GM23338 (cell line): ENCODE measurements around the gene SMG7. TPM values are rescaled to one million over a fixed set of nuclear protein-coding genes. Genes with fewer than 3 reads are reported as not detected.

Experiments used
- ATAC-seq: fragments of 200-7000 bp; cut with Tn5 transposase; 3 replicates; pipeline ENCODE4 v1.9.1; 2020
- DNase-seq: peaks from one replicate; pipeline ENCODE4 v3.0.0-alpha.2; 2015; ENCODE audit warnings: low spot score
- H2AFZ ChIP-seq: fragments of 200-600 bp; sonication (generic); 2 replicates; pipeline ENCODE4 v1.8.0; 2016; ENCODE audit warnings: antibody characterized with exemption, mild to moderate bottlenecking, moderate library complexity
- H3F3A ChIP-seq: fragments of 200-600 bp; sonication (generic); replicated peaks from 2 replicates; pipeline ENCODE4 v1.8.0; 2017; ENCODE audit warnings: antibody characterized with exemption, mixed run types, low read depth
- H3K27ac ChIP-seq: fragments of 200-600 bp; sonication (generic); 2 replicates; pipeline ENCODE4 v1.6.1; 2016; ENCODE audit warnings: low read depth
- H3K27me3 ChIP-seq: fragments of 200-600 bp; sonication (generic); 2 replicates; pipeline ENCODE4 v1.8.0; 2016; ENCODE audit warnings: mild to moderate bottlenecking, mixed run types, moderate library complexity; ENCODE audit not compliant: insufficient read depth
- H3K36me3 ChIP-seq: fragments of 200-600 bp; sonication (generic); 2 replicates; pipeline ENCODE4 v1.8.0; 2016; ENCODE audit warnings: mild to moderate bottlenecking; ENCODE audit not compliant: insufficient read depth
- H3K4me1 ChIP-seq: fragments of 200-600 bp; sonication (generic); 2 replicates; pipeline ENCODE4 v1.8.0; 2016; ENCODE audit warnings: mild to moderate bottlenecking, moderate library complexity; ENCODE audit not compliant: insufficient read depth
- H3K4me2 ChIP-seq: fragments of 200-600 bp; sonication (generic); 2 replicates; pipeline ENCODE4 v1.7.1; 2017; ENCODE audit warnings: mixed run types
- H3K4me3 ChIP-seq: fragments of 200-600 bp; sonication (generic); 2 replicates; pipeline ENCODE4 v1.6.1; 2016; ENCODE audit warnings: mixed run types
- H3K79me2 ChIP-seq: fragments of 200-600 bp; sonication (generic); replicated peaks from 2 replicates; pipeline ENCODE4 v1.8.0; 2017; ENCODE audit warnings: mild to moderate bottlenecking; ENCODE audit not compliant: insufficient read depth
- H3K9me2 ChIP-seq: fragments of 200-600 bp; sonication (generic); 2 replicates; pipeline ENCODE4 v1.8.0; 2017; ENCODE audit not compliant: insufficient read depth
- H4K20me1 ChIP-seq: fragments of 200-600 bp; sonication (generic); replicated peaks from 2 replicates; pipeline ENCODE4 v1.8.0; 2017; ENCODE audit warnings: mild to moderate bottlenecking; ENCODE audit not compliant: insufficient read depth
- H3K27ac Mint-ChIP-seq: 2 replicates; pipeline ENCODE4 v1.8.0; 2020; ENCODE audit warnings: inconsistent platforms, mild to moderate bottlenecking, moderate library complexity, mixed read lengths
- H3K27me3 Mint-ChIP-seq: 3 replicates; pipeline ENCODE4 v1.8.0; 2022; ENCODE audit warnings: low read depth, mild to moderate bottlenecking, moderate library complexity, mixed read lengths, inconsistent platforms; ENCODE audit not compliant: insufficient read depth, poor library complexity
- H3K36me3 Mint-ChIP-seq: 3 replicates; pipeline ENCODE4 v1.8.0; 2021; ENCODE audit warnings: low read depth, mild to moderate bottlenecking, inconsistent platforms, moderate library complexity, mixed read lengths
- H3K4me1 Mint-ChIP-seq: 3 replicates; pipeline ENCODE4 v1.8.0; 2020; ENCODE audit warnings: mild to moderate bottlenecking, inconsistent platforms, mixed read lengths
- H3K4me3 Mint-ChIP-seq: 3 replicates; pipeline ENCODE4 v1.8.0; 2021; ENCODE audit warnings: moderate library complexity, mild to moderate bottlenecking, inconsistent platforms, mixed read lengths
- H3K9me3 Mint-ChIP-seq: 3 replicates; pipeline ENCODE4 v1.8.0; 2020; ENCODE audit warnings: moderate library complexity, mild to moderate bottlenecking, inconsistent platforms, mixed read lengths
- CREB1 ChIP-seq: fragments of 250-450 bp; sonication (Bioruptor Pico); IDR thresholded peaks from 2 replicates; pipeline ENCODE4 v1.5.0; 2020; ENCODE audit warnings: low read depth, mild to moderate bottlenecking, moderate library complexity
- EZH2 ChIP-seq: fragments of 200-600 bp; sonication (generic); IDR thresholded peaks from one replicate; pipeline ENCODE4 v1.8.0; 2017; ENCODE audit warnings: antibody characterized with exemption, mild to moderate bottlenecking, low read depth; ENCODE audit not compliant: unreplicated experiment
- EZH2phosphoT487 ChIP-seq: fragments of 200-600 bp; sonication (generic); IDR thresholded peaks from one replicate; pipeline ENCODE4 v1.8.1; 2018; ENCODE audit warnings: antibody characterized with exemption; ENCODE audit not compliant: unreplicated experiment
- JUNB ChIP-seq: IDR thresholded peaks from one replicate; pipeline ENCODE4 v1.6.1; 2016; ENCODE audit warnings: antibody characterized with exemption; ENCODE audit not compliant: unreplicated experiment
- NANOG ChIP-seq: IDR thresholded peaks from 2 replicates; pipeline ENCODE4 v1.6.1; 2016; ENCODE audit warnings: antibody characterized with exemption, borderline replicate concordance
- POLR2AphosphoS5 ChIP-seq: IDR thresholded peaks from 2 replicates; pipeline ENCODE4 v1.6.1; 2016; ENCODE audit warnings: antibody characterized with exemption, low read depth
- STAT1 ChIP-seq: IDR thresholded peaks from one replicate; pipeline ENCODE4 v1.6.1; 2016; ENCODE audit warnings: antibody characterized with exemption; ENCODE audit not compliant: unreplicated experiment
- ZNF114 ChIP-seq: fragments of 250-450 bp; sonication (Bioruptor Pico); IDR thresholded peaks from 2 replicates; pipeline ENCODE4 v1.5.0; 2020; ENCODE audit warnings: mild to moderate bottlenecking, moderate library complexity
- polyA plus RNA-seq: library from polyadenylated mRNA; unstranded; fragments of >200 nt; fragmentation: Nextera tagmentation; extraction: Ambion mirVana; gene quantifications from 2 replicates; pipeline ENCODE4 v1.2.1, GENCODE V29; 2016
- total RNA-seq: library from RNA; depleted of rRNA; stranded (reverse); fragments of >200 nt; shearing (Covaris generic); gene quantifications from 2 replicates; pipeline ENCODE4 v1.2.3, GENCODE V29; 2014
- TF ChIP-seq, protein P1 (sequence below), 2 experiments: fragments of 200-600 bp in 1 of 2; sonication (generic) in 1 of 2; conservative IDR thresholded peaks; 2 replicates each; pipeline versions ENCODE4 v1.5.1 to v1.6.1; 2016 to 2017; ENCODE audit warnings: antibody characterized with exemption in 2 of 2, low read depth in 2 of 2, mild to moderate bottlenecking in 2 of 2, moderate library complexity in 1 of 2
- TF ChIP-seq, protein P2 (sequence below): IDR thresholded peaks from one replicate; pipeline ENCODE4 v1.6.1; 2018; ENCODE audit warnings: antibody characterized with exemption; ENCODE audit not compliant: unreplicated experiment

The SMG7 gene
- total and polyA plus RNA-seq, 2 experiments from 2014 or later: 33.0 to 79.4 TPM

DNA sequence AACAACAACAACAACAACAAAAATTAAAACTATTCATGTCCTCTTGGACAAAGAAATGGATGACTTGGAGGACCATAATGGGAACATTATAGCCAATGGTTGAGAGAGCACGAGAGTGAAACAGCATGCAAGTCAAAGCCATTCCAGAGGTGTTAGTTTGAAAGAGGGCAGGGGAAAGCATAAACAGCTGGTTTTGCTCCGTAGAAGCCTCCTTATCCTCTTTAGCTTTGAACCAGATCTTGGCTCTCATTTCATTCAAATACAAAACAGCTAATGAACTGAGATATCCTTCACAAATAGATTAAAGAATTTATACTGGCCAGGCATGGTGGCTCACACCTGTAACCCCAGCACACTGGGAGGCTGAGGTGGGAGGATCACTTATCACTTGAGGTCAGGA is 8.7 kb upstream of the SMG7 start:
- ATAC-seq: no peak
- Histone ChIP-seq H3K4me3 (no peak overlapping the region), H3K4me2 (no peak overlapping the region), H3K36me3 (no peaks in the 10 kb centered on the region), H3K4me1 (peaks cover 27% of the 10 kb centered on the region), H2AFZ (0 out of 2 replicates have a peak overlapping the region, but pooled peaks have one; percentile 25), H3K79me2 (no peaks in the 10 kb centered on the region), H3K9me2 (0 out of 2 replicates have a peak, but pooled peaks cover 4% of the 10 kb centered on the region), H3K27me3 (no peaks in the 10 kb centered on the region), H3F3A (no peaks in the 10 kb centered on the region), H3K27ac (no peak overlapping the region), H4K20me1 (no peaks in the 10 kb centered on the region)
- DNase-seq: no peak
- no peak for TF ChIP-seq POLR2AphosphoS5
- TF ChIP-seq STAT1: no peak
- TF ChIP-seq CREB1 (CRISPR knock-in tag): no peak
- TF ChIP-seq, protein P1, sequence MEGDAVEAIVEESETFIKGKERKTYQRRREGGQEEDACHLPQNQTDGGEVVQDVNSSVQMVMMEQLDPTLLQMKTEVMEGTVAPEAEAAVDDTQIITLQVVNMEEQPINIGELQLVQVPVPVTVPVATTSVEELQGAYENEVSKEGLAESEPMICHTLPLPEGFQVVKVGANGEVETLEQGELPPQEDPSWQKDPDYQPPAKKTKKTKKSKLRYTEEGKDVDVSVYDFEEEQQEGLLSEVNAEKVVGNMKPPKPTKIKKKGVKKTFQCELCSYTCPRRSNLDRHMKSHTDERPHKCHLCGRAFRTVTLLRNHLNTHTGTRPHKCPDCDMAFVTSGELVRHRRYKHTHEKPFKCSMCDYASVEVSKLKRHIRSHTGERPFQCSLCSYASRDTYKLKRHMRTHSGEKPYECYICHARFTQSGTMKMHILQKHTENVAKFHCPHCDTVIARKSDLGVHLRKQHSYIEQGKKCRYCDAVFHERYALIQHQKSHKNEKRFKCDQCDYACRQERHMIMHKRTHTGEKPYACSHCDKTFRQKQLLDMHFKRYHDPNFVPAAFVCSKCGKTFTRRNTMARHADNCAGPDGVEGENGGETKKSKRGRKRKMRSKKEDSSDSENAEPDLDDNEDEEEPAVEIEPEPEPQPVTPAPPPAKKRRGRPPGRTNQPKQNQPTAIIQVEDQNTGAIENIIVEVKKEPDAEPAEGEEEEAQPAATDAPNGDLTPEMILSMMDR (conservative IDR thresholded peaks at IDR 0.05; ENCODE audit: low read depth in 2 of 2): no peak
- no peak for TF ChIP-seq EZH2phosphoT487
- TF ChIP-seq JUNB: no peak
- TF ChIP-seq EZH2: no peak
- no peak for TF ChIP-seq NANOG
- no peak for TF ChIP-seq ZNF114 (CRISPR knock-in tag)
- TF ChIP-seq, protein P2, sequence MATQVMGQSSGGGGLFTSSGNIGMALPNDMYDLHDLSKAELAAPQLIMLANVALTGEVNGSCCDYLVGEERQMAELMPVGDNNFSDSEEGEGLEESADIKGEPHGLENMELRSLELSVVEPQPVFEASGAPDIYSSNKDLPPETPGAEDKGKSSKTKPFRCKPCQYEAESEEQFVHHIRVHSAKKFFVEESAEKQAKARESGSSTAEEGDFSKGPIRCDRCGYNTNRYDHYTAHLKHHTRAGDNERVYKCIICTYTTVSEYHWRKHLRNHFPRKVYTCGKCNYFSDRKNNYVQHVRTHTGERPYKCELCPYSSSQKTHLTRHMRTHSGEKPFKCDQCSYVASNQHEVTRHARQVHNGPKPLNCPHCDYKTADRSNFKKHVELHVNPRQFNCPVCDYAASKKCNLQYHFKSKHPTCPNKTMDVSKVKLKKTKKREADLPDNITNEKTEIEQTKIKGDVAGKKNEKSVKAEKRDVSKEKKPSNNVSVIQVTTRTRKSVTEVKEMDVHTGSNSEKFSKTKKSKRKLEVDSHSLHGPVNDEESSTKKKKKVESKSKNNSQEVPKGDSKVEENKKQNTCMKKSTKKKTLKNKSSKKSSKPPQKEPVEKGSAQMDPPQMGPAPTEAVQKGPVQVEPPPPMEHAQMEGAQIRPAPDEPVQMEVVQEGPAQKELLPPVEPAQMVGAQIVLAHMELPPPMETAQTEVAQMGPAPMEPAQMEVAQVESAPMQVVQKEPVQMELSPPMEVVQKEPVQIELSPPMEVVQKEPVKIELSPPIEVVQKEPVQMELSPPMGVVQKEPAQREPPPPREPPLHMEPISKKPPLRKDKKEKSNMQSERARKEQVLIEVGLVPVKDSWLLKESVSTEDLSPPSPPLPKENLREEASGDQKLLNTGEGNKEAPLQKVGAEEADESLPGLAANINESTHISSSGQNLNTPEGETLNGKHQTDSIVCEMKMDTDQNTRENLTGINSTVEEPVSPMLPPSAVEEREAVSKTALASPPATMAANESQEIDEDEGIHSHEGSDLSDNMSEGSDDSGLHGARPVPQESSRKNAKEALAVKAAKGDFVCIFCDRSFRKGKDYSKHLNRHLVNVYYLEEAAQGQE: no peak
- Mint-ChIP-seq H3K9me3 (peaks cover 3% of the 10 kb centered on the region; the same call in 2 of the 3 replicates), H3K4me1 (peaks cover 35% of the 10 kb centered on the region), H3K4me3 (no peak overlapping the region), H3K27ac (no peak overlapping the region; the same call in 1 of the 2 replicates), H3K36me3 (peaks cover 4% of the 10 kb centered on the region; the same call in 1 of the 3 replicates), H3K27me3 (peaks cover 13% of the 10 kb centered on the region)

DNA sequence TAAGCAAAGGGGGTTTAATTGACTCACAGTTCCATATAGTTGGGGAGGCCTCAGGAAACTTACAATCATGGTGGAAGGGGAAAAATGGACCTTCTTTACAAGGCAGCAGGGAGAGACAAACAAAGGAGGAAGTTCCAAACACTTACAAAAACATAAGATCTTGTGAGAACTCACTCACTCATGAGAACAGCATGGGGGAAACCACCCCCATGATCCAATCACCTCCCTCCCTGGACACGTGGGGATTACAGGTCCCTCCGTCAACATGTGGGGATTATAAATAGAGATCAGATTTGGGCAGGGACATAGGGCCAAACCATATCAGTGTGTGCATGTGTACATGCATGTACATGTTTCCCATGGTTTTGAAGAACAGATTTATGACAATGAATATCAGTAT is 5.5 kb upstream of the SMG7 start:
- no peak overlapping the region for H3K4me3 Mint-ChIP-seq
- Histone ChIP-seq H3K4me3 (no peak overlapping the region), H3K79me2 (no peaks in the 10 kb centered on the region), H3K36me3 (no peaks in the 10 kb centered on the region), H3K27me3 (no peaks in the 10 kb centered on the region), H3K27ac (no peak overlapping the region), H3K4me1 (peaks cover 25% of the 10 kb centered on the region), H2AFZ (peak overlapping the region; percentile 34; the same call in 1 of the 2 replicates), H3K9me2 (0 out of 2 replicates have a peak, but pooled peaks cover 4% of the 10 kb centered on the region), H3F3A (peaks cover 6% of the 10 kb centered on the region), H4K20me1 (no peaks in the 10 kb centered on the region), H3K4me2 (peak overlapping the region; percentile 48; the same call in 1 of the 2 replicates)
- H3K36me3 Mint-ChIP-seq: no peaks in the 10 kb centered on the region; the same call in 2 of the 3 replicates
- ATAC-seq (no peak), DNase-seq (no peak)
- peaks cover 10% of the 10 kb centered on the region for H3K27me3 Mint-ChIP-seq
- peaks cover 30% of the 10 kb centered on the region for H3K4me1 Mint-ChIP-seq
- peaks cover under 1% of the 10 kb centered on the region; the same call in 1 of the 3 replicates for H3K9me3 Mint-ChIP-seq
- TF ChIP-seq EZH2 (no peak), JUNB (no peak)
- no peak overlapping the region; the same call in 1 of the 2 replicates for H3K27ac Mint-ChIP-seq
